GM18951 (cell line): ENCODE results near the gene CFAP299.

Experiments
- POLR2A ChIP-seq: IDR thresholded peaks from 4 replicates; pipeline ENCODE4 v1.6.1; 2011; ENCODE audit warnings: mild to moderate bottlenecking; ENCODE audit not compliant: insufficient read length, insufficient read depth; ENCODE audit errors: extremely low read depth
- in situ Hi-C: fragments of 300-500 bp; cut with MboI; formaldehyde crosslinking; loops from one replicate; pipeline ENCODE4 v1.12.0; 2022; ENCODE audit warnings: low sequenced_read_pairs, mixed read lengths, inconsistent platforms; ENCODE audit not compliant: unreplicated experiment

Gene CFAP299

GRCh38 chr4:80811406-80811805 is 475.9 kb downstream of the CFAP299 start:
- TF ChIP-seq POLR2A: no peak
- in situ Hi-C loops: no loop called here

- in situ Hi-C loops: no loop called here
- TF ChIP-seq POLR2A: no peak
These were observed 476.6 kb downstream of the CFAP299 start for GRCh38 chr4:80812145-80812544.

- in situ Hi-C loops: no loop called here
- no peak for TF ChIP-seq POLR2A
These were observed 478.7 kb downstream of the CFAP299 start for GRCh38 chr4:80814266-80814665.

GRCh38 chr4:80831383-80832361 is 496.1 kb downstream of the CFAP299 start:
- no peak for TF ChIP-seq POLR2A

GRCh38 chr4:80839281-80839680 is 503.8 kb downstream of the CFAP299 start:
- in situ Hi-C loops: no loop called here
- no peak for TF ChIP-seq POLR2A

More at GRCh38 chr4:80831383-80832361, 496.1 kb downstream of the CFAP299 start:
- in situ Hi-C loops: no loop called here

- TF ChIP-seq POLR2A: no peak
- in situ Hi-C loops: no loop called here
These were observed 504.3 kb downstream of the CFAP299 start for GRCh38 chr4:80839792-80840191.

- in situ Hi-C loops: no loop called here
- no peak for TF ChIP-seq POLR2A
These were observed 504.9 kb downstream of the CFAP299 start for GRCh38 chr4:80840396-80840795.

GRCh38 chr4:80841587-80842281 is 506.2 kb downstream of the CFAP299 start:
- in situ Hi-C loops: no loop called here
- TF ChIP-seq POLR2A: no peak

- in situ Hi-C loops: no loop called here
- no peak for TF ChIP-seq POLR2A
These were observed 510.7 kb downstream of the CFAP299 start for GRCh38 chr4:80846210-80846609.

- in situ Hi-C loops: no loop called here
These were observed 516.5 kb downstream of the CFAP299 start for GRCh38 chr4:80852061-80852460.

GRCh38 chr4:80873571-80873970 is 538.0 kb downstream of the CFAP299 start:
- no peak for TF ChIP-seq POLR2A
- in situ Hi-C loops: no loop called here

More at GRCh38 chr4:80852061-80852460, 516.5 kb downstream of the CFAP299 start:
- no peak for TF ChIP-seq POLR2A

- in situ Hi-C loops: no loop called here
- no peak for TF ChIP-seq POLR2A
These were observed 539.4 kb downstream of the CFAP299 start for GRCh38 chr4:80874979-80875378.

GRCh38 chr4:80875642-80876041 is 540.1 kb downstream of the CFAP299 start:
- in situ Hi-C loops: no loop called here
- TF ChIP-seq POLR2A: no peak

GRCh38 chr4:80876810-80877209 is 541.3 kb downstream of the CFAP299 start:
- in situ Hi-C loops: no loop called here
- no peak for TF ChIP-seq POLR2A

- in situ Hi-C loops: no loop called here
- TF ChIP-seq POLR2A: no peak
These were observed 542.7 kb downstream of the CFAP299 start for GRCh38 chr4:80878218-80878617.
